HG03565 (cell line): ENCODE data around the gene ASB16.
"Not testable (repeated sequence)": the region's sequence is repeated elsewhere in the genome, so short reads cannot be mapped to it uniquely, and the experiment has no call there.

Experiments
- ATAC-seq: cut with Tn5 transposase; IDR thresholded peaks from one replicate; pipeline ENCODE4 v1.9.1; 2021; ENCODE audit warnings: mild to moderate bottlenecking, moderate library complexity; ENCODE audit not compliant: unreplicated experiment

ASB16 gene

DNA sequence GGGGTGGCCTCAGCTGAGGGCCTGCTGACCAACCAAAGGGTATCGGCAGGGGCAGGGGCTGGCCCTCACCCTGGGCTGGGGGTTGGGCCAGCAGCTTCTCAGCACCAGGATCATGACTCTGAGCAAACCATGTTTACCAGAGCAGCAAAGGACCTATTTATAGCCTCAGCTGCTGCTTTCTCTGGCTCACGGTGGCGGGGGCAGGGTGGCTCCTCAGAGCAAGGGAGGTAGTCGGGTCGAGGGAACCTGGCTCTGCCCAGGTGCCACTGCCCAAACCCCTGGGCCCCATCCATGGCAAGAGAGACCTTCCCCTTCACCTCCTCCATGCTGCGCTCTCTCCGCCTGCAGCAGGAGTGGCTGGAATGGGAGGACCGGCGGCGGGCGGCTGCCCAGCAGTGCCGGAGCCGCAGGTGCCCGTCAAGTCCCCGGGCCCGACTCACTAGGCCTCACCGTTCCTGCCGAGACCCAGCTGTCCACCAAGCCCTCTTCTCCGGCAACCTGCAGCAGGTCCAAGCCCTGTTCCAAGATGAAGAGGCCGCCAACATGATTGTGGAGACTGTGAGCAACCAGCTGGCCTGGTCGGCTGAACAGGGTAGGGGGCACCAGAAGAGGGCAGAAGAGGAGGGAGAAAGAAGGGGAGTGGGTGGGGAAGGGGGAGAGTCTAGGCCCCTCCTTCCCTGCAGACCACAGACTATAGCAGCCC, at the start of gene ASB16:
TSS of gene ASB16 (plus strand) at position 206 of the 703 bp plus-strand sequence. CDS start at position 292, 86 bp downstream.
- no peak for ATAC-seq

DNA sequence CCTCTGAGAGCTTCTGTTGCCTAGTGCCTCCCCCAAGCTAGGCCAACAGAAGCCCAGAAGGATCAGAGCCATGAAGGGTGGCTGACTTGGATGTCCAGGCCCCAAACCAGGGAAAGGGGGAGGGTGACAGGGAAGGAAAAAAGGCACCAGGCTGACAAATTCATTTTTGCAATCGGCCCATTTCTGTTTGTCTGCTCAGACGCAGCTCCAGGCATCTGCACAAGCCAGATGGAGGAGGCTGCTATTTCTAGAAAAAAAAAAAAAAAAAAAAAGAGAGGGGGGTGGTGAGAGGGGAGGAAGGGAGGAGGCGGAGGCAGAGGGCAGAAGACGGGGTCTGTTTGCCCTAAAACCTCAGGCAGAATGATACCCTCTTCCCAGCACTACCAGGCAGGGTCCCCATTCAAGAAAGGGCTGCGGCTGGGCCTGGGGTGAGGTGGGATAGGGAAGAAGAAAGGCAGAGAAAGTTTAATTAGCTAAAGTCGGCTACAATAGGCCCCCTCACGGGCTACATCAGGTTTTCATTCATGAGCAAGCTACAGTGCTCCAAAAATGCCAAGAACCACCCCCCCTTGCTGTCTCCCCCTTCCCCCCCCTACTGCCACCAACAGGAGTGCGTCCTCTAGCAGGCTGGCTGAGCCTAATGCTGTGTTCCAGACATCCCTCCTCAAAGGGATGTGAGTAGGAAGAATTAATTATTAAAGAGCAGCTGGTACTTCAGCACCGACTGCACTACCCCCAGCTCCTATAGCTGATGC, 49.5 kb upstream of the ASB16 start:
- no peak for ATAC-seq

DNA sequence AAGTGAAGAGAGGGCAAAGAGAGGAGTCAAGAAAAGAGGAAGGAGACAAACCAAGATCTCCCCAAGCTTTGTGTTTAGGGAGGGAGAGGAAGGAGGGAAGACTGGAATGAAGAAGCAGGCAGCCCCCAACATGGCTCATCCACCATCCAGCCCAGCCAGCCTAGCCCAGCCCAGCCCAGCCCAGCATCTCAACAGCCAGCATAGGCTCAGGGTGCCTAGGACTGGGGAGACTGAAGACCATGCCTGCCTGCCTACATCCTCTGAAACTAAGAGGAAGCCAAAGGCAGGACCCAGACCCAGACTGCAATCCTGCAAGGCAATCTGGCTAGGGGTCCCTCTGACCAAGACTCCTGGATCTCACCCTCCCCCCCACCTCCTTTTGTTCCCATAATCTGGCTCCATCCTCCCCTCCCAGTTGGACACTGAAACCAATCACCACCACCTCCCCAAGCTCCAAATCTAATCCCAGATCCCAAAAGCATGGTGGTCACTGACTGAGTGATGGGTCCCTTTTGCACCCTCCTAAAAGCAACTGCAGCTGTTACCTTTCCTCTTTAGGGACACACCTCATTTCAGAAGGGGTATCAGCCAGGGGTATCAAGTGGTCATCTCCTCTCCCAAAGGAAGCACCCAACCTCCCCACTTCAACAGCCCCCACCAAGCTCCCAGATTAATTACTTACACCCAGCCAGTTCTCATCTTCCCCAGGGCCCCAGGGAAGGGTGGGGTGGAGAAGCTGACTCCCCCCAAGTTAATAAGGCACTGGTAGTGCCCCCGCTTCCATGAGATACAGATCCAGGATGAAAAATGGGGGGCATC, 48.3 kb upstream of the ASB16 start:
- no peak for ATAC-seq

GRCh38 chr17:44122816-44123355, 47.6 kb upstream of the ASB16 start:
- ATAC-seq = peak; percentile 14

GRCh38 chr17:44123356-44124117, 47.0 kb upstream of the ASB16 start, which contains the start of gene HDAC5:
HDAC5 (minus strand) TSS chr17:44123641; CDS start chr17:44117515, 6,126 bp downstream.
- peak; percentile 87 for ATAC-seq

DNA sequence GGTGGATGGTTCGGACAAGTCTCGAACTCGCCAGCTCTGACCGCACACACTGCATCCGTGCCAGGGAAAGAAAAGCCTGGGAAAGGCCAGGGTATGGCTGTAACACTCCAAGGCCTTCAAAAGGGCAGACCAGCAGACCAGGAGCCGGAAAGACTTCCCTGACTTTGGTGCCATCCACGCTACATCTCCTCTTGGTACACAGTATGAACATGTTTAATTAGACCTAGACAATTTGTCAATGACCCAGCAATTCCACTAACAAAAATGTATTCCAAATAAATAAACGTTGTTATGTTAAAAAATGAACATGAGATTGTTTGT, 46.4 kb upstream of the ASB16 start:
- no peak for ATAC-seq

DNA sequence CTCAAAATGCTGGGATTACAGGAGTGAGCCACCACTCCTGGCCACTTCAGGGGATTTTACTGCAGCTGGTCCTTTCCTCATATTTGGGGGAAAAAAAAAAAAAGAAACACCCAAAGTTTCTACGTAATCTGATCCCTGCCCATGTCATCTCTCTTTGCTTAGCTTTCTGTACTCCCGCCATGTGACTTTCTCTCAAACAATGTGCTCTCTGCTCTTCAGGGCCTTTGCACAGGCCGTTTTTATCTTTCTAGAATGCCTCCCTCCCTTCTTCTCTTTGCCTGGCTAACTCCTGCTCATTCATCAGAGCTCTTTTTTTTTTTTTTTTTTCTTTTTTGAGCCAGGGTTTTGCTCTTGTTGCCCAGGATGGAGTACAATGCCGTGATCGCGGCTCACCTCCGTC, 42.1 kb upstream of the ASB16 start:
- no peak for ATAC-seq

- ATAC-seq = no peak
These were observed 39.7 kb upstream of the ASB16 start for GRCh38 chr17:44130693-44131349.

DNA sequence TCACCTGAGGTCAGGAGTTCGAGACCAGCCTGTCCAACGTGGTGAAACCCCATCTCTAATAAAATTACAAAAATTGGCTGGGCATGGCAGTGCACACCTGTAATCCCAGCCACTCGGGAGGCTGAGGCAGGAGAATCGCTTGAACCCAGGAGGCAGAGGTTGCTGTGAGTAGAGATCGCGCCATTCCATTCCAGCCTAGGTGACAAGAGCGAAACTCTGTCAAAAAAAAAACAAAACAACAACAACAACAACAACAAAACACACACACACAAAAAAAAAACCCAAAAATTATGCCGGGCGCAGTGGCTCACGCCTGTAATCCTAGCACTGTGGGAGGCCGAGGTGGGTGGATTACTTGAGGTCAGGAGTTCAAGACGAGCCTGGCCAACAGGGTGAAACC, 39.1 kb upstream of the ASB16 start:
- not testable (repeated sequence) for ATAC-seq

GRCh38 chr17:44132275-44132821, 38.2 kb upstream of the ASB16 start:
- no peak for ATAC-seq

GRCh38 chr17:44133918-44134476, 36.5 kb upstream of the ASB16 start:
- ATAC-seq = no peak

GRCh38 chr17:44134752-44135568, 35.5 kb upstream of the ASB16 start:
- no peak for ATAC-seq

GRCh38 chr17:44137891-44138709, 32.4 kb upstream of the ASB16 start:
- no peak for ATAC-seq

DNA sequence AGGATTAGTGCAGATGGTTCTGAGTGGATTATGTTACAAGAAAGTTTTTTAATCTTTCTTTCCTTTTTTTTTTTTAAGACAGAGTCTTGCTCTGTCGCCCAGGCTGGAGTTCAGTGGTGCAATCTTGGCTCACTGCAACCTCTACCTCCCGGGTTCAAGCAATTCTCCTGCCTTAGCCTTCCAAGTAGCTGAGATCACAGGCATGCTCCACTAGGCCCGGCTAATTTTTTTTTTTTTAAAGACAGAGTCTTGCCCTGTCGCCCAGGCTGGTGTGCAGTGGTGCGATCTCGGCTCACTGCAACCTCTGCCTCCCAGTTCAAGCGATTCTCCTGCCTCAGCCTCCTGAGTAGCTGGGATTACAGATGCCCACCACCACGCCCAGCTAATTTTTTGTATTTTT, 26.6 kb upstream of the ASB16 start:
- ATAC-seq = not testable (repeated sequence)

DNA sequence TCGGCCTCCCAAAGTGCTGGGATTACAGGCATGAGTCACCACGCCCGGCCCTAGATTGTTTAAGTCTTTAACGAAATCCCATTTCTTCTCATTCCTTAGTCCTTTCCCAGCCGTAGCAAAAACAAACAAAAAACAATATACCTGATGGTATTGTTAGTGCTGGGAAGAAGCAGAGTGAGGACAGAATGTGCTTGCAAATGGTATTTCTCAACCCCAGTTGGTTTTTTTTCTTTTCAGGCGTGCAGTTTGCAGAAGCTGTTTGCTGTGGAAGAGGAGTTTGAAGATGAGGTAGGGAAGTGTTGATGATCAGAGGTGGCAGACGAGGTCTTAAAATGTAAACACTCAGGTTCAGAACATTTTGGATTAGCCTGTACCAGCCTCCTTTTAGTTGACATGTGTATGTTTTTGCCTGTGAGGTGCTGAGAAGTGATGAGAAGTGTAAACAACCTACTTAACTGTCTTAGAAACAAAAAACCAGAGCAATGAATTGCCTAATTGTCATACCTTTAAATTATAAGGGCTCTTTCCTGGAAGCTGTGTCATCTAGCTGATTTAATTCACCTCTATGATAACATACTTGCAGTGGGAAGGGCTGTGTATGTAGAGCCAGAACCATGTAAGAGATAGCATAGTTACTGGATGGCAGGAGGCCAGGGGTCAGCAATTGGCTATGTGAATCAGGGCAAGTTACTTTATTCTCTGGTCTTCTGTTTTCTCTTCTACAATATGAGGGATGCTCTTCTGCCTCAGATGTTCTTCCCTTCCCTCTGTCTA, 25.4 kb upstream of the ASB16 start:
- ATAC-seq = no peak

- ATAC-seq = no peak
These were observed 23.8 kb upstream of the ASB16 start for GRCh38 chr17:44146375-44147346.
